HG03039 (cell line): ENCODE results near the gene DNASE2.
"Not testable (repeated sequence)": the region's sequence is repeated elsewhere in the genome, so short reads cannot be mapped to it uniquely, and the experiment has no call there.

Source experiments
- ATAC-seq: cut with Tn5 transposase; IDR thresholded peaks from one replicate; pipeline ENCODE4 v1.9.1; 2021; ENCODE audit warnings: mild to moderate bottlenecking, moderate library complexity; ENCODE audit not compliant: unreplicated experiment

The DNASE2 gene

DNA sequence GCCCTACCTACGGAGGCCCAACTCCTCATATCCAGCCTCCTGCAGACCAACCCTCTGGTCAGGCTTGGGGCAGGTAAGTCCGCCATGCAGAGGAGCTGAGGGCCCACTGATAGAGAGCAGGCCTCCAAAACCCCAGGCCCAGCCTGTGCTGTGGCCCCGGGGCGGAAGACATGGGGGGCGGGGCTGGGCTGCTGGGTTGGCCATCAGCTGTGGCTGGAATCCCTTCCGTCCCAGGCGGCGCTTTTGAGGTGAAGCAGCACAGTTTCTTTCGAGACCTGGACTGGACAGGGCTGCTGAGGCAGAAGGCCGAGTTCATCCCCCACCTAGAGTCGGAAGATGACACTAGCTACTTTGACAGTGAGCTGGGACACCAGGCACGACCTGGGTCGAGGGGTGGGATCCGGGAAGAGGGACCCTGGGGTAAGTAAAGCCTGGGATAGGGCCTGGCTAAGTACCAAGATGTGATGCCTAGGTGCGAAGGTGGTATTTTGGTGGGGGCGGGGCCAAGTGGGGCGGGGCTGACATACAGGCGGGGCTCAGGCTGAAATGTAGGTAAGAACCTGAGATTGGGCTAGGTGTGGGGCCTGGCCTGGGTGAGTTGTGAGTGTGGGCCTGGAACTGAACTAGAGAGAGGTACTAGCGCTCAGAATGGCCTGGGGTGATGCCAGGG, 15.4 kb downstream of the DNASE2 start:
- no peak for ATAC-seq

DNA sequence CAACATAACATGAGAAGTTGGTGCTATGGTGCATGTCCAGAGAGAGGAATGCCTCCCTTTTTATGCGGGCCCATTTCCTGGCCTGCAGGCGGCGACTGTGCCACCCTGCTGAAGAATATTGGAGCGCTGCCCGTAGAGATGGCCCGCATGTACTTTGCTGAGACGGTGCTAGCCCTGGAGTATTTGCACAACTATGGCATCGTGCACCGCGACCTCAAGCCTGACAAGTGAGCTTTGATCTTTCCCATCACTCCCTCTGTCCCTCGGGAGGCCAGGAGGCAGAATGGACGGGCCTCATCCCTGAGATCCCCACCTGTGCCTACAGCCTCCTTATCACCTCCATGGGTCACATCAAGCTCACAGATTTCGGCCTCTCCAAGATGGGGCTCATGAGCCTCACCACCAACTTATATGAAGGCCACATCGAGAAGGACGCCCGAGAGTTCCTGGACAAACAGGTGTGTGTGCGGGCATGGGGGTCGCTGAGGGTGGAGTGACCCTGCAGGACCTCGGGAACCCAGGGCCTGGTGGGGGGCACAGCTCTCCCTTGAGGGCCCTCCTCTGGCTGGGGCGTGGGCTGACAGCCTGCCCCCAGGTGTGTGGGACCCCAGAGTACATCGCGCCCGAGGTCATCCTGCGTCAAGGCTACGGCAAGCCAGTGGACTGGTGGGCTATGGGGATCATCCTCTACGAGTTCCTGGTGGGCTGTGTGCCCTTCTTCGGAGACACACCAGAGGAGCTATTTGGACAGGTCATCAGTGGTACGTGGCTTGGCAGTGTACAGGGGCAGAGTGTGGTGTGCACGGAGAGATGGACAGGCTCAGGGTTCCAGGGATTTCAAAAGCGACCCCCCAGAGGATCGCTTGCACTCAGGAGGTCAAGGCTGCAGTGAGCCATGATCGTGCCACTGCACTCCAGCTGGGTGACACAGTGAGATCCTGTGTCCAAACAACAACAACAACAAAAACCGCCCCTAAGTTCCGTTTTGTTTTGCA, 16.2 kb downstream of the DNASE2 start:
- no peak for ATAC-seq

DNA sequence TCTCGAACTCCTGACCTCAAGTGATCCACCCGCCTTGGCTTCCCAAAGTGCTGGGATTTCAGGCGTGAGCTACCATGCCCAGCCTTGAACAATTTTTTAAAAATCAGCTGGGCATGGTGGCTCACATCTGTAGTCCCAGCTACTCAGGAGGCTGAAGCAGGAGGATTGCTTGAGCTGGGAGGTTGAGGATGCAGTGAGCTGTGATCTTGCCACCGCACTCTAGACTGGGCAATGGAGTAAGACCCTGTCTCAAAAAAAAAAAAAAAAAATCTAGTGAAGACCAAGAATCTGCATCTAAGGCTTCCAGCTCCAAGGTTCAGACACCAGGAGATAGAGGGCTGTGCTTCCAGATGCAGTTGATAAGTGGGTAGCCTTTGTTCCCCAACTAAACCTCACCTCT, 17.1 kb downstream of the DNASE2 start:
- no peak for ATAC-seq

DNA sequence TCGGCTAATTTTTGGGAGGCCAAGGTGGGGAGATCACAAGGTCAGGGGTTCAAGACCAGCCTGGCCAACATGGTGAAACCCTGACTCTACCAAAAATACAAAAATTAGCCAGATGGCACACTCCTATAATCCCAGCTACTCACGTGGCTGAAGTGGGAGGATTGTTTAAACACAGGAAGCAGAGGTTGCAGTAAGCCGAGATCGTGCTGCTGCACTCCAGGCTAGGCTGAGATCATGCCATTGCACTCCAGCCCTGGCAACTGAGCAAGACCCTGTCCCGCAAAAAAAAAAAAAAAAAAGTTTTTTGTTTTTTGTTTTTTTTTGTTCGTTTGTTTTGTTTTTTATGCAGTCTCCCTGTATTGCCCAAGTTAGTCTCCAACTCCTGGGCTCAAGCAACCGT, 21.7 kb downstream of the DNASE2 start:
- no peak for ATAC-seq

DNA sequence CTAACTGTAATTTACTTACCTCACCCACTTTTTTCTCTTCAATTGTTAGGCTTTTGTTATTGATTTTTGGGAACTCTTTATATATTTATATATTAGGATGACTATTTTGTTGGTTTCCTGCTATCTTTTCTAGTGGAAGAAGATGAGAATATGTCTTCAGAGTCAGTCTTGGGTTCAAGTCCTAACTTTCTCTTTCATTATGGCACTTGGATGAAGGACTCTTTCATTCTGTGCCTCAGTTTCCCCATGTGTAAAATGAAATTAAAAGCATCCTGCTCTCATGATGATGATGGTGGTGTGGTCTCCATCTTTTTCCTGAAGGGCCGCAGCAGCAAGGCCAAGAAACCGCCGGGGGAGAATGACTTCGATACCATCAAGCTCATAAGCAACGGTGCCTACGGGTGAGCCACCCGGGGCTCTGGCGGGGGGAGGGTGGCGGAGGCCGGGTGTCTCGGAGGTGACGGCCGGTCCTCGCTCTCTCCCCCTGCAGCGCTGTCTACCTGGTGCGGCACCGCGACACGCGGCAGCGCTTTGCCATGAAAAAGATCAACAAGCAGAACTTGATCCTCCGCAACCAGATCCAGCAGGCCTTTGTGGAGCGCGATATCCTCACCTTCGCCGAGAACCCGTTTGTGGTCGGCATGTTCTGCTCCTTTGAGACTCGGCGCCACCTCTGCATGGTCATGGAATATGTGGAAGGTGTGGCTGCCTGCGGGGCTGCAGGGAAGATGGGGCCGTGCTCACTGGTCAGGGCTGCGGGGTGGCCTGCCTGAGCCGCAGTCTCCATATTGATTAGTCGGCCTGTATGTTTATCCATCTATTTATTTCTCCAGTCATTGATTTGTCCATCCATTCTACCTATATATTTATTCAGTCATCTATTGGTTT, 23.0 kb downstream of the DNASE2 start:
- ATAC-seq = no peak

DNA sequence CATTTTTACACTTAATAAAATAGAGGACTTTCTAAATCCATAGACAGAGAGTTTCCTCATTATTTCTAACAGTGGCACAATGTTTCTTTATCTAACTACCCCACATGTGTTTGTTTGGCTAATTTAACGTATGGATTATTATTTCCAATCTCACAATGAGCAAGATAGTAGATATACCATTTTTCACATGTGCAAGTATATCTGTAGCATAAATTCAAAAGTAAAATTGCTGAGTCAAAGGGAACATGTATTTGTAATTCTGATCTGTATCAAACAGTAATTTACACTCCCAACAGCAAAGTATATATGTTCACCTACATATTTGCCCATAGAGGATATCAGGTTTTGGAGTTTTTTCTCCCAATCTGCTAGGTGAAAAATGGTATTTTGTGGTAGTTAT, 24.6 kb downstream of the DNASE2 start:
- ATAC-seq = no peak

DNA sequence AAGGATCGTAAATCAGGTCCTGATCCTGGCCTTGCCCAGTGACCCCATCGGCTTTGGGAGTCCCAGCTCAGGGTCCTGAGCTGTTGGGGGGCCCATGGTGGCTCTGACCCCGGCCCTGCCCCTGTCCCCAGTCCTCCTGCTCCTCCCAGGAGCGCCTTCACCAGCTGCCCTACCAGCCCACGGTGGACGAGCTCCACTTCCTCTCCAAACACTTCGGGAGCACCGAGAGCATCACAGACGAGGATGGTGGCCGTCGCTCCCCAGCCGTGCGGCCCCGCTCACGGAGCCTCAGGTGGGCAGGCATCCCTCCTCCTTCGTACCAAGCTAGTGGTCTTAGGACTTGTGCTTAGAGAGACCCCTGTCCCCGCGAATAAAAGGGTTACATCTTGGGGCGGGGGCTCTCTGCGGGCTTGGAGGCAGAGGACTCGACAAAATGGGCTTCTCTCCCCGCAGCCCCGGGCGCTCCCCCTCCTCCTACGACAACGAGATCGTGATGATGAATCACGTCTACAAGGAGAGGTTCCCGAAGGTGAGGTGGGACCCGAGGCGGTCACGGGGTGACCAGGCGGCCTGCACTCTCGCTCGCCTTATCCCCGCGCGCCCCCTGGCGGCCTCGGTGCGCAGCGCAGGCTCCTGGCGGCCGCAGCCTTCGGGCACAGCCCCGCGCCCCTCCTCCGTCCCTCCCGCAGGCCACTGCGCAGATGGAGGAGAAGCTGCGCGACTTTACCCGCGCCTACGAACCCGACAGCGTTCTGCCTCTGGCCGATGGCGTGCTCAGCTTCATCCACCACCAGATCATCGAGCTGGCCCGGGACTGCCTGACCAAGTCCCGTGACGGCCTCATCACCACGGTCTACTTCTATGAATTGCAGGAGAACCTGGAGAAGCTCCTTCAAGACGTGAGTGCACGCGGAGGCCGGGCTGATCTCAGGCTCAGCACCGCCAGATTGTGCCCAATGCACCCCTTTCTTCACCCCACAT, 33.8 kb downstream of the DNASE2 start:
- no peak for ATAC-seq

DNA sequence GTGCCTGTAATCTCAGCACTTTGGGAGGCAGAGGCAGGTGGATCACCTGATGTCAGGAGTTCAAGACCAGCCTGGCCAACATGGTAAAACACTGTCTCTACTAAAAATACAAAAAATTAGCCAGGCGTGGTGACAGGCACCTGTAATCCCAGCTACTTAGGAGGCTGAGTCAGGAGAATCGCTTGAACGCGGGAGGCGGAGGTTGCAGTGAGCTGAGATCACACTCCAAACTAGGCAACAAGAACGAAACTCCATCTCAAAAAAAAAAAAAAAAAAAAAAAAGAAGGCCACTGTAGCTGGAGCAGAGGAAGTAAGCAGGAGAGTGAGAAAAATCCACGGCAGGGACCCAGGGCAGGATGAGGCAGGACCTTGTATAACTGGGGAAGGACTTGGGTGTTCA, 34.6 kb downstream of the DNASE2 start:
- ATAC-seq = not testable (repeated sequence)

DNA sequence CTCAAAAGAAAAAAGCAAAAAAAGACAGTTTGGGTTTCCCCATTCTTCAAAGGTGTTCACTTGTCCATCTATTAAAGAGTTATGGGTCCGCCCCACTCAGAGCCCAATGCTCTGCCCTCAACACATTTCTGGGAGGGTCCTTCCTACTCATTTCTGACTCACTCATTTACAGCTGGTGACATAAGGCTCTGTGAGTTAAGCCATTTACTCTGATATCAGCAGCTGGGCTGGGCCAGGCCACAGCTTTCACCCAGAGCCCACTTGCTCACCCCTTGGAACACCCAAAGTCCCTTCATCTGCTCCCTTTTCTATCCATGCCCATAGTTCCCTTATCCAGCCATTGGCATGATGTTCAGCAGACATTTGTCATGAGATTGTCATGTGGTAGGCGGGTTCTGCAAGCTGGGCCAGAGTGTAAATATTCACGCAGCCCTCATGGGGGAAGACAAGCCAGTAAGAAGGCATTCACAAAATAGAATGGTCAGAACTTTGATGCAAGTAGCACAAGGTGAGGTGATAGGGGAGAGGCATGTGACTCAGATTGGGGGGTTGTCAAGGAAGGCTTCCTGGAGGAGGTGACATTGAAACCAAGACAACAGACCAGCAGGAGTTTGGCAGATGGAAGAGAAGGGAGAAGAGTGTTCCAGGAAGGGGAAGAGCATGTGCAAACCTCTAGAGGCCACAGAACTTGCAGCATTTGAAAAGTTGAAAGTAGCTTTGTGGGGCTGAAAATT, 37.1 kb downstream of the DNASE2 start:
- no peak for ATAC-seq

DNA sequence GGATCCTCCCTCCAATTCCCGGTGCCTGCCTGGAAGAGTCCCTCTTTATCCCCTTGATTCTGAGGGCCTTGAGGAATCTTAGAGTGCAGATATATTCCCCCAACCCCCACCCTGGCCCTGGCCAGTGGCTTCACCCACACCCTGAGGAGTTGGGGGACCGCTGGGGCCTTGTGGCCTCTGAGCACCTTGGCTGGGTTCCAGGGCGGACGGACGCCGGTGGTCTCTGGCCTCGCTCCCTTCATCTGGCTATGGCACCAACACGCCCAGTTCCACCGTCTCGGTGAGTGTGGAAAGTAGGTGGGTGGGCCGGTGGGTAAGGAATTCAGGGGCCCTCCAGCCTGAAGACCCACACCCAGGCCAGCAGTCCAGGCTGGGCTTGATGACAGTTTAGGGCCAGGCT, 37.9 kb downstream of the DNASE2 start:
- ATAC-seq = no peak

DNA sequence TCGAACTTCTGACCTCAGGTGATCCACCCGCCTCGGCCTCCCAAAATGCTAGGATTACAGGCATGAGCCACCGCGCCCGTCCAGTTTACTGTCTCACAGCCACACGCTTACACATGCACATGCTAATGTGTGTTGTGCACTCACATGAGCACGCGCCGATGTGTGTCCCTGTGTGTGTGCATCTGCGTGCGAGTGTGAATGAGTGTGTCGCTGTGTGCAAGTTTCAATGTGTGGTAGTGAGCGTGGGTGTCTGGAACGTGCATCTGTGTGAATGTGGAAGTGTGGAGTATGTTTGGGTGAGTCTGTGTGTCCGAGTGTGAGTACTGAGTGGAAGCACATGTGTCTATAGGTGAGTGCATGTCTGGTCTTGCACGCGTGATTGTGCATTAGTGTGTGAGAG, 38.7 kb downstream of the DNASE2 start:
- ATAC-seq = no peak

DNA sequence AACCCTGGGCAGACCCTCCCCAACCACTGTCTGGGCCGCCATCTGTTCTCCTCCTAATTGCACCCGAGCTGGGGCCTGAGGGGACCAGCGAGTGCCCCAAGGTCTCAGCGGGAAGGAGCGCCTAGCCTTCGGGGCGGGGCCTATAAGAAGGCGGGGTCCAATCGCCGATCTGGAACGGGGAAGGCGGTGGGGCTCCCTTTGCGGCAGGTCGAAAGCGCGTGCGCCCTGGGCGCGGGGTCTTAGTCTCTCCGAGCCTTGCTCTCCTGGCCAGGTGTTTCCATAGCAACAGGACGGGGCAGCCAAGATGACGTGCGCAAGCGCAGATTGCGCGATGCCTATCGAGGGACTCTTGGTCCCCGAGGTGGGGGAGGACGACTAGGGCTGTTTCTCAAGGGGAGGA, 40.2 kb downstream of the DNASE2 start:
- no peak for ATAC-seq

DNA sequence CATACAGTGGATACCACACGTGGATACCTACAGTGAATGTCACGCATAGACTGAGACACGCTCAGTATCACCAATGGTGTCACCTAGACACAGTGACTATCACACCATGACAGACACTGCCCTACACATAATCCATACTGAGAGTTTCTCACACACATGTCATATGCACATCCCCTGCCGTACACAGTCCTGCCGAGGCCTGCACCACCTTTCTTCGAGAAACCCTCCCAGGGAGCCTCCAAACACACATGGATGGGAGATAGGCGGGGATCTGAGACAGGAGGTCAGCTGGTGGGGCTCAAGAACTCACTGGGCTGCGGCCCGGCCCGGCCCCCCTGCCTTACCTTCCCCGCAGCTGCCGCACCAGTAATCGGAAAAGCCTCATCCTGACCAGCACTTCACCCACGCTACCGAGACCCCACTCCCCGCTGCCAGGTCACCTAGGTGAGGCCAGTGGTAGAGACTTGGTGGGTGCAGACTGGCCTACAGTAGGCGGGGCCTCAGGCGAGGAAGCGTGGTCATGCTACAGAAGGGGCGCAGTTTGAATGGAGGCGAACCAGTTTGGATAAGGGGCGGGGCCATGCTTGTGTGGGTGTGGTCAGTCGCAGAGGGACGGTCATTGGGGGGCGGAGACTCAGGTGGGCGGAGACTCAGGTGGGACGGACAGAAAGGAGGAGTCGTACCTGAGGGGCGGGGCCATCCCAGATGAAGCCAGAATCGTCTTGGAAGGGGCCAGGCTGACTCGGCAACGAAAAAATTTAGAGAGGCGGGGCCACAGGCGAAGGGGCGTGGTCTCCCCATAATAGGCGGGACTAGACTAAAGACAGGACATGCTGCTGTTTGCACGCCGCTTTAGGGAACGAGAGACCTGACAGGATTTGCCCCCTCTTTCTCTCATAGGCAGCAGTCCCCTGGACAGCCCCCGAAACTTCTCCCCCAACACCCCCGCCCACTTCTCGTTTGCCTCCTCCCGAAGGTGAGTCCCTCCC, 40.9 kb downstream of the DNASE2 start:
- no peak for ATAC-seq

DNA sequence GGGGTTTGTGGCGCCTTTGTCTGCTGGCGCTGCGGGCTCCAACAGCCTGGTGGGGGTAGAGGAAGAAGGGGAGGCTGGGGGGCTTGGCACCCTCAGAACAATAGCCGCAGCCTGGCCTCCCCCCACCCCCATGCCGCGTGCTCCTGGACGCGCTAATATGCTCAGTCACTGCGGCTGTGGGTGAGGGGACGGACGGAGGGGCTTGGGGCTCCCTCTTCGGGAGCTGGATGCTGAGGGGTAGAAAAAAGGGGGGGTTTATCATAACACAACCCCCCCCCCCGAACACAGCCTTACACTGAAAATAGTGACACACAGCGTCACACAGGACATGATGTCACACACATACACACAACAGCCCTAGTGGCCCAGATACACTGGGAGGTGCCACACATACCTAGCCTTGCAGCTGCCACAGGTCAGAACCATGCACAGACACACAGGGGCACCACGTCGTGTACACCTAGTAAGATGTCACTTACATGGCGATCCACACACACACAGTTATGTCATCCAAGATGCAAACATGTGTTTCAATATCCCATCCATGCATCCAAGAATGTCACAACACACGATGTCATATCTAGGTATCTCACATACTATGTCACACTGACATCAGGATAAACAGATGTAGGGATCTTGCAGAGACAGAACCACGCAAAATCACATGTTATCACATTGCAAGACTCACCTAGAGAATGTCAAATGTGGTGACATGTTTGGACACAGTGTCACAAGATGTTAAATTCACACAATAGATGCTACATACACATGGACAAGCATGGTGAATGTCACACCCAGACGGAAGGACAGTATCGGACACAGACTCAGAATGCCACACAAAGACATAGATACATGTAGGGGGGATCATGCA, 42.1 kb downstream of the DNASE2 start:
- no peak for ATAC-seq

DNA sequence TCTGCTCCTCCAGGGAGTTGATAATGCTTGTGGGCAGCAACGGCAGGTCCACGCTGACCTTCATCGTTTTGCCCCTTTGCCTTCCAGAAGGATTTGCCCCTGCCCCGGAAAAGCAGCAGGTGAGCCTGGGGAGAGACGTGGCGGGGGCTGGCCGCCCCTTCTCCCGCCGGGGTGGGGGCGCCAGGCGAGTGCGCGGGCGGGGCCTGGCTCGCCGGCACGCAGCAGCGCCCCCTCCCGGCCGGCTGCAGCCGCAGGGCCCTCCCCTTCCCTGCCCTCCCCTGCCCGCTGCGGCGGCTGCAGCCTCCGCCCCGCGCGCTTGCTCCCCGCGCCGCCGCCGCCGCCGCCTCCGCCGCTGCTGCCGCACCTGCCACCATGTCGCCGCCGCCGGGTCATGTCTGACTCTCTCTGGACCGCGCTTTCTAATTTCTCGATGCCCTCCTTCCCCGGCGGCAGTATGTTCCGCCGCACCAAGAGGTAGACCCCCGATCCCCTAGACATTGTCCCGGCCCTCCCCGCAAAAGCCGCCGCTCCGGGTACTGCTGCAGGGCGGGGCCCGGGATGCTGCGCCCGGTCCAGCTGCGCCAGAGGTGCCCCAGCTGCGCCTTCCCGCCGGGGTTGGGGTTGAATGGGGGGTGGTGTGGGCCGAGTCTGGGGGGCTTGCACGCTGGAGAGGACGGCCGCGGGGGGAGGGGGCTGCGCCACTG, 42.9 kb downstream of the DNASE2 start, which contains the start of gene MAST1:
Gene MAST1 (plus strand): TSS at position 334 of the 704 bp plus-strand sequence. CDS start 58 bp downstream, at position 392.
- ATAC-seq = no peak

DNA sequence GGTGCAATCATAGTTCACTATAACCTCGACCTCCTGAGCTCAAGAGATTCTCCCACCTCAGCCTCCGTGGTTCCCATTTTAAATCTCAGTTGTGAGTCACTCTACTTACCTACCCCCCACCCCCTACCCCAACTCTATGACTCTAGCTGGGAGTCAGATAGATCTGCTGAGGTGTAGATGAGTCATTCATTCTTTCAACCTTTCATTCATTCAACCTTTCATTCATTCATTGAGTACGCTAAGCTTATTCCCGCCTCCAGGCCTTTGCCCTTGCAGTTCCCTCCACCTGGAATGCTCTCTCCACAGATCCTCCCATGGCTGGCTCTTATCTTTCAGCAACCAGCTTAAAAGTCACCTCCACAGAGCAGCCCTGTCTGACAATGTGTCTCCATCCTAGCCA, 44.0 kb downstream of the DNASE2 start:
- ATAC-seq = no peak

DNA sequence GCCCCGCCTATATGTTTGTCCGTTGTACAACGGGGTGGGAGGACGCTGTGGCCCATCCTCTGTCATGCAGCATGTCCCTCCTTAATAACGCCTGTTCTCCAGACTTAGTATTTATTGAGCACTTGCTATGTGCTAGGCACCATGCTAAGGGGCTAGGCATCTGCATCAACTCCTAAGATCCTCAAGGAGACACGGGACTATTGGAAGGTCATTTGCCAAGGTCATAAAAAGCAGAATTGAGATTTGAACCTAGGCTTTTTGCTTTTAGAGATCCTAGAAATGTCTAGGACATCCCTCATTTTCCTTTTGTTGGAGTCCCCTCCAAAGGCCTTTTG, 44.8 kb downstream of the DNASE2 start:
- no peak for ATAC-seq
